ENCODE results near the gene STARD10. TPM values are rescaled to one million over a fixed set of nuclear protein-coding genes. Genes with fewer than 3 reads are reported as not detected.

The STARD10 gene
- total and polyA plus RNA-seq, 2 experiments from 2014 or later, result 16.6 to 20.5 TPM

DNA sequence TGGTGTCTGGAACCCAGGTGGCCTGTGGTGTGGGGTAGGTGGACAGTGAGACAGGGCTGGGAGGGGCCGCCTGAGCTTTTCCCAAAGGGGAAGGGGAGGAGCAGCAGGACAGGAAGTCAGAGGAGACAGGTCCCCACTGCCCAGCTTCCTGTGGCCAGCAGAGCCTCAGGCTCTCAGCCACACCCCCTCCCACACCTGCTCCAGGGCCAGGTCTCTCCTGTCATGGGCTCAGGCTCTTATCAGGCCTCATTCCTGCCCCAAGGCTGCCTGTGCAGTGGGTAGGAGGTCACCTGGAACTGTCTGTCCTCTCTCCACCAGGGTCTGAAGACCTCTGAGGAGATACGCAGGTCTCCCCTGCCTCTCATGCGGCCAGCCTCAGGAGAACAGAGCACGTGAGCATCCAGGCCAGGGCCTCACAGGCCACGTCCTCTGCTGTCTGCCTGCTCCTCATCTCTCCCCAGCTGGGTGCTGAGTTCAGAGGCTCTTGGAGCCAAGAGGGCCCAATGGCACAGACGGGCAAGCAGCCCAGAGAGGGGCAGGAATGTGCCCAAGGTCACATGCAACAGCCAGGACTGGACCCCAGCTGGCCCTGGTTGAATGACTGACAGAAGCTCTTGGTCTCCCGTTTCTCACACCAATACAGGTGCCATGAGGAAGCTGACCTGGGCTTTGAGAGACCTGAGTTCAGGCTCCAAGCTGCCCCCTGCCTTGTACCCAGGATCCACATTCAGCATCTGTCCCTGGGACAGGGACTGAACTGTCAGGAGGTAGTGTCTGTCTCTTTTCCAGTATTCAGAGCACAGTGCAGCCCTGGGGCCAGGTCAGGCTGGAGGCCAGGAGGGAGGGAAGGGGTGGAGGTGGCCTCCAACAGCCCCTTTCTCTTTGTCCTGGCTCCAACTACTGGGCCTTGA is 16.7 kb downstream of the STARD10 start:
- Mint-ChIP-seq H3K36me3 (ENCODE audit: low read depth) (no peaks in the 10 kb centered on the region; the same call in 2 of the 3 replicates), H3K27ac (no peak overlapping the region), H3K27me3 (ENCODE audit: insufficient read depth, low read depth, poor library complexity) (peaks cover 10% of the 10 kb centered on the region), H3K4me1 (peaks cover 16% of the 10 kb centered on the region), H3K4me3 (no peak overlapping the region), H3K9me3 (no peaks in the 10 kb centered on the region)
- H3K27ac ChIP-seq (ENCODE audit: low read depth), result no peak overlapping the region
- ATAC-seq (no peak), DNase-seq (ENCODE audit: low spot score) (no peak)
- H3K4me1 ChIP-seq (ENCODE audit: insufficient read depth), result peaks cover under 1% of the 10 kb centered on the region; the same call in 1 of the 2 replicates
- no peaks in the 10 kb centered on the region for H4K20me1 ChIP-seq (replicated peaks; ENCODE audit: insufficient read depth)
- no peak overlapping the region for H2AFZ ChIP-seq
- H3K27me3 ChIP-seq (ENCODE audit: insufficient read depth), result peaks cover 14% of the 10 kb centered on the region
- no peak overlapping the region for H3K4me2 ChIP-seq
- H3K9me2 ChIP-seq (ENCODE audit: insufficient read depth), result no peaks in the 10 kb centered on the region
- no peak overlapping the region for H3K4me3 ChIP-seq
- no peaks in the 10 kb centered on the region for H3K36me3 ChIP-seq (ENCODE audit: insufficient read depth)
- no peaks in the 10 kb centered on the region for H3F3A ChIP-seq (replicated peaks; ENCODE audit: low read depth)
- TF ChIP-seq POLR2AphosphoS5 (IDR thresholded peaks at IDR 0.05; ENCODE audit: low read depth) (no peak), NANOG (IDR thresholded peaks at IDR 0.05; ENCODE audit: borderline replicate concordance) (no peak), STAT1 (IDR thresholded peaks at IDR 0.05; ENCODE audit: unreplicated experiment) (no peak), CREB1 (CRISPR knock-in tag; IDR thresholded peaks at IDR 0.05; ENCODE audit: low read depth) (no peak), EZH2 (IDR thresholded peaks at IDR 0.05; ENCODE audit: low read depth, unreplicated experiment) (no peak), ZNF331 (CRISPR knock-in tag; IDR thresholded peaks at IDR 0.05; ENCODE audit: low read depth) (no peak), EZH2phosphoT487 (IDR thresholded peaks at IDR 0.05; ENCODE audit: unreplicated experiment) (no peak), ZNF114 (CRISPR knock-in tag; IDR thresholded peaks at IDR 0.05) (no peak), JUNB (IDR thresholded peaks at IDR 0.05; ENCODE audit: unreplicated experiment) (no peak)
- TF ChIP-seq, protein P1, sequence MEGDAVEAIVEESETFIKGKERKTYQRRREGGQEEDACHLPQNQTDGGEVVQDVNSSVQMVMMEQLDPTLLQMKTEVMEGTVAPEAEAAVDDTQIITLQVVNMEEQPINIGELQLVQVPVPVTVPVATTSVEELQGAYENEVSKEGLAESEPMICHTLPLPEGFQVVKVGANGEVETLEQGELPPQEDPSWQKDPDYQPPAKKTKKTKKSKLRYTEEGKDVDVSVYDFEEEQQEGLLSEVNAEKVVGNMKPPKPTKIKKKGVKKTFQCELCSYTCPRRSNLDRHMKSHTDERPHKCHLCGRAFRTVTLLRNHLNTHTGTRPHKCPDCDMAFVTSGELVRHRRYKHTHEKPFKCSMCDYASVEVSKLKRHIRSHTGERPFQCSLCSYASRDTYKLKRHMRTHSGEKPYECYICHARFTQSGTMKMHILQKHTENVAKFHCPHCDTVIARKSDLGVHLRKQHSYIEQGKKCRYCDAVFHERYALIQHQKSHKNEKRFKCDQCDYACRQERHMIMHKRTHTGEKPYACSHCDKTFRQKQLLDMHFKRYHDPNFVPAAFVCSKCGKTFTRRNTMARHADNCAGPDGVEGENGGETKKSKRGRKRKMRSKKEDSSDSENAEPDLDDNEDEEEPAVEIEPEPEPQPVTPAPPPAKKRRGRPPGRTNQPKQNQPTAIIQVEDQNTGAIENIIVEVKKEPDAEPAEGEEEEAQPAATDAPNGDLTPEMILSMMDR (conservative IDR thresholded peaks at IDR 0.05; ENCODE audit: low read depth in 2 of 2), result no peak
- TF ChIP-seq, protein P2, sequence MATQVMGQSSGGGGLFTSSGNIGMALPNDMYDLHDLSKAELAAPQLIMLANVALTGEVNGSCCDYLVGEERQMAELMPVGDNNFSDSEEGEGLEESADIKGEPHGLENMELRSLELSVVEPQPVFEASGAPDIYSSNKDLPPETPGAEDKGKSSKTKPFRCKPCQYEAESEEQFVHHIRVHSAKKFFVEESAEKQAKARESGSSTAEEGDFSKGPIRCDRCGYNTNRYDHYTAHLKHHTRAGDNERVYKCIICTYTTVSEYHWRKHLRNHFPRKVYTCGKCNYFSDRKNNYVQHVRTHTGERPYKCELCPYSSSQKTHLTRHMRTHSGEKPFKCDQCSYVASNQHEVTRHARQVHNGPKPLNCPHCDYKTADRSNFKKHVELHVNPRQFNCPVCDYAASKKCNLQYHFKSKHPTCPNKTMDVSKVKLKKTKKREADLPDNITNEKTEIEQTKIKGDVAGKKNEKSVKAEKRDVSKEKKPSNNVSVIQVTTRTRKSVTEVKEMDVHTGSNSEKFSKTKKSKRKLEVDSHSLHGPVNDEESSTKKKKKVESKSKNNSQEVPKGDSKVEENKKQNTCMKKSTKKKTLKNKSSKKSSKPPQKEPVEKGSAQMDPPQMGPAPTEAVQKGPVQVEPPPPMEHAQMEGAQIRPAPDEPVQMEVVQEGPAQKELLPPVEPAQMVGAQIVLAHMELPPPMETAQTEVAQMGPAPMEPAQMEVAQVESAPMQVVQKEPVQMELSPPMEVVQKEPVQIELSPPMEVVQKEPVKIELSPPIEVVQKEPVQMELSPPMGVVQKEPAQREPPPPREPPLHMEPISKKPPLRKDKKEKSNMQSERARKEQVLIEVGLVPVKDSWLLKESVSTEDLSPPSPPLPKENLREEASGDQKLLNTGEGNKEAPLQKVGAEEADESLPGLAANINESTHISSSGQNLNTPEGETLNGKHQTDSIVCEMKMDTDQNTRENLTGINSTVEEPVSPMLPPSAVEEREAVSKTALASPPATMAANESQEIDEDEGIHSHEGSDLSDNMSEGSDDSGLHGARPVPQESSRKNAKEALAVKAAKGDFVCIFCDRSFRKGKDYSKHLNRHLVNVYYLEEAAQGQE (IDR thresholded peaks at IDR 0.05; ENCODE audit: unreplicated experiment), result no peak
- TF ChIP-seq, protein P3, sequence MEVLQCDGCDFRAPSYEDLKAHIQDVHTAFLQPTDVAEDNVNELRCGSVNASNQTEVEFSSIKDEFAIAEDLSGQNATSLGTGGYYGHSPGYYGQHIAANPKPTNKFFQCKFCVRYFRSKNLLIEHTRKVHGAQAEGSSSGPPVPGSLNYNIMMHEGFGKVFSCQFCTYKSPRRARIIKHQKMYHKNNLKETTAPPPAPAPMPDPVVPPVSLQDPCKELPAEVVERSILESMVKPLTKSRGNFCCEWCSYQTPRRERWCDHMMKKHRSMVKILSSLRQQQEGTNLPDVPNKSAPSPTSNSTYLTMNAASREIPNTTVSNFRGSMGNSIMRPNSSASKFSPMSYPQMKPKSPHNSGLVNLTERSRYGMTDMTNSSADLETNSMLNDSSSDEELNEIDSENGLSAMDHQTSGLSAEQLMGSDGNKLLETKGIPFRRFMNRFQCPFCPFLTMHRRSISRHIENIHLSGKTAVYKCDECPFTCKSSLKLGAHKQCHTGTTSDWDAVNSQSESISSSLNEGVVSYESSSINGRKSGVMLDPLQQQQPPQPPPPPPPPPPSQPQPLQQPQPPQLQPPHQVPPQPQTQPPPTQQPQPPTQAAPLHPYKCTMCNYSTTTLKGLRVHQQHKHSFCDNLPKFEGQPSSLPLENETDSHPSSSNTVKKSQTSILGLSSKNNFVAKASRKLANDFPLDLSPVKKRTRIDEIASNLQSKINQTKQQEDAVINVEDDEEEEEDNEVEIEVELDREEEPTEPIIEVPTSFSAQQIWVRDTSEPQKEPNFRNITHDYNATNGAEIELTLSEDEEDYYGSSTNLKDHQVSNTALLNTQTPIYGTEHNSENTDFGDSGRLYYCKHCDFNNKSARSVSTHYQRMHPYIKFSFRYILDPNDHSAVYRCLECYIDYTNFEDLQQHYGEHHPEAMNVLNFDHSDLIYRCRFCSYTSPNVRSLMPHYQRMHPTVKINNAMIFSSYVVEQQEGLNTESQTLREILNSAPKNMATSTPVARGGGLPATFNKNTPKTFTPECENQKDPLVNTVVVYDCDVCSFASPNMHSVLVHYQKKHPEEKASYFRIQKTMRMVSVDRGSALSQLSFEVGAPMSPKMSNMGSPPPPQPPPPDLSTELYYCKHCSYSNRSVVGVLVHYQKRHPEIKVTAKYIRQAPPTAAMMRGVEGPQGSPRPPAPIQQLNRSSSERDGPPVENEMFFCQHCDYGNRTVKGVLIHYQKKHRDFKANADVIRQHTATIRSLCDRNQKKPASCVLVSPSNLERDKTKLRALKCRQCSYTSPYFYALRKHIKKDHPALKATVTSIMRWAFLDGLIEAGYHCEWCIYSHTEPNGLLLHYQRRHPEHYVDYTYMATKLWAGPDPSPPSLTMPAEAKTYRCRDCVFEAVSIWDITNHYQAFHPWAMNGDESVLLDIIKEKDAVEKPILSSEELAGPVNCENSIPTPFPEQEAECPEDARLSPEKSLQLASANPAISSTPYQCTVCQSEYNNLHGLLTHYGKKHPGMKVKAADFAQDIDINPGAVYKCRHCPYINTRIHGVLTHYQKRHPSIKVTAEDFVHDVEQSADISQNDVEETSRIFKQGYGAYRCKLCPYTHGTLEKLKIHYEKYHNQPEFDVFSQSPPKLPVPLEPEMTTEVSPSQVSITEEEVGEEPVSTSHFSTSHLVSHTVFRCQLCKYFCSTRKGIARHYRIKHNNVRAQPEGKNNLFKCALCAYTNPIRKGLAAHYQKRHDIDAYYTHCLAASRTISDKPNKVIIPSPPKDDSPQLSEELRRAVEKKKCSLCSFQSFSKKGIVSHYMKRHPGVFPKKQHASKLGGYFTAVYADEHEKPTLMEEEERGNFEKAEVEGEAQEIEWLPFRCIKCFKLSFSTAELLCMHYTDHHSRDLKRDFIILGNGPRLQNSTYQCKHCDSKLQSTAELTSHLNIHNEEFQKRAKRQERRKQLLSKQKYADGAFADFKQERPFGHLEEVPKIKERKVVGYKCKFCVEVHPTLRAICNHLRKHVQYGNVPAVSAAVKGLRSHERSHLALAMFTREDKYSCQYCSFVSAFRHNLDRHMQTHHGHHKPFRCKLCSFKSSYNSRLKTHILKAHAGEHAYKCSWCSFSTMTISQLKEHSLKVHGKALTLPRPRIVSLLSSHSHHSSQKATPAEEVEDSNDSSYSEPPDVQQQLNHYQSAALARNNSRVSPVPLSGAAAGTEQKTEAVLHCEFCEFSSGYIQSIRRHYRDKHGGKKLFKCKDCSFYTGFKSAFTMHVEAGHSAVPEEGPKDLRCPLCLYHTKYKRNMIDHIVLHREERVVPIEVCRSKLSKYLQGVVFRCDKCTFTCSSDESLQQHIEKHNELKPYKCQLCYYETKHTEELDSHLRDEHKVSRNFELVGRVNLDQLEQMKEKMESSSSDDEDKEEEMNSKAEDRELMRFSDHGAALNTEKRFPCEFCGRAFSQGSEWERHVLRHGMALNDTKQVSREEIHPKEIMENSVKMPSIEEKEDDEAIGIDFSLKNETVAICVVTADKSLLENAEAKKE (CRISPR knock-in tag; IDR thresholded peaks at IDR 0.05), result no peak
- TF ChIP-seq, protein P4, sequence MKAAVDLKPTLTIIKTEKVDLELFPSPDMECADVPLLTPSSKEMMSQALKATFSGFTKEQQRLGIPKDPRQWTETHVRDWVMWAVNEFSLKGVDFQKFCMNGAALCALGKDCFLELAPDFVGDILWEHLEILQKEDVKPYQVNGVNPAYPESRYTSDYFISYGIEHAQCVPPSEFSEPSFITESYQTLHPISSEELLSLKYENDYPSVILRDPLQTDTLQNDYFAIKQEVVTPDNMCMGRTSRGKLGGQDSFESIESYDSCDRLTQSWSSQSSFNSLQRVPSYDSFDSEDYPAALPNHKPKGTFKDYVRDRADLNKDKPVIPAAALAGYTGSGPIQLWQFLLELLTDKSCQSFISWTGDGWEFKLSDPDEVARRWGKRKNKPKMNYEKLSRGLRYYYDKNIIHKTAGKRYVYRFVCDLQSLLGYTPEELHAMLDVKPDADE (IDR thresholded peaks at IDR 0.05), result no peak
- H3K79me2 ChIP-seq (replicated peaks; ENCODE audit: insufficient read depth), result no peaks in the 10 kb centered on the region

Measured in GM23338 (cell line).